WTC11 (cell line): ENCODE results near the gene MAMLD1.

Source experiments
- ATF1 ChIP-seq: sonication (generic); formaldehyde crosslinking; IDR thresholded peaks from 2 replicates; pipeline ENCODE4 v1.8.1; 2023; ENCODE audit warnings: mild to moderate bottlenecking, moderate library complexity, missing genetic modification reagents
- CREB1 ChIP-seq: sonication (generic); formaldehyde crosslinking; IDR thresholded peaks from 2 replicates; pipeline ENCODE4 v1.8.0; 2023; ENCODE audit warnings: mild to moderate bottlenecking, missing genetic modification reagents
- CTCF ChIP-seq: fragments of 200-600 bp; IDR thresholded peaks from 2 replicates; pipeline ENCODE4 v1.8.0; 2022; ENCODE audit warnings: antibody characterized with exemption
- ESRRA ChIP-seq: sonication (generic); formaldehyde crosslinking; IDR thresholded peaks from 2 replicates; pipeline ENCODE4 v1.8.1; 2022; ENCODE audit warnings: mild to moderate bottlenecking, missing genetic modification reagents, borderline replicate concordance
- NR3C1 ChIP-seq: sonication (generic); formaldehyde crosslinking; conservative IDR thresholded peaks from 2 replicates; pipeline ENCODE4 v1.8.1; 2023; ENCODE audit warnings: low read depth, mild to moderate bottlenecking, missing genetic modification reagents
- TCF7 ChIP-seq: sonication (generic); formaldehyde crosslinking; IDR thresholded peaks from 2 replicates; pipeline ENCODE4 v1.8.0; 2022; ENCODE audit warnings: mild to moderate bottlenecking, low read depth, missing genetic modification reagents, moderate library complexity
- TF ChIP-seq, protein P1 (sequence below): sonication (generic); formaldehyde crosslinking; IDR thresholded peaks from 2 replicates; pipeline ENCODE4 v1.8.1; 2022; ENCODE audit warnings: missing genetic modification reagents, borderline replicate concordance
- TF ChIP-seq, protein P2 (sequence below): sonication (generic); formaldehyde crosslinking; IDR thresholded peaks from 2 replicates; pipeline ENCODE4 v1.8.0; 2023; ENCODE audit warnings: missing genetic modification reagents, mild to moderate bottlenecking, borderline replicate concordance

- TF ChIP-seq CTCF (no peak), NR3C1 (CRISPR knock-in tag) (no peak), ESRRA (no peak), ATF1 (CRISPR knock-in tag) (no peak), CREB1 (CRISPR knock-in tag) (no peak), TCF7 (CRISPR knock-in tag) (no peak)
- TF ChIP-seq, protein P1, sequence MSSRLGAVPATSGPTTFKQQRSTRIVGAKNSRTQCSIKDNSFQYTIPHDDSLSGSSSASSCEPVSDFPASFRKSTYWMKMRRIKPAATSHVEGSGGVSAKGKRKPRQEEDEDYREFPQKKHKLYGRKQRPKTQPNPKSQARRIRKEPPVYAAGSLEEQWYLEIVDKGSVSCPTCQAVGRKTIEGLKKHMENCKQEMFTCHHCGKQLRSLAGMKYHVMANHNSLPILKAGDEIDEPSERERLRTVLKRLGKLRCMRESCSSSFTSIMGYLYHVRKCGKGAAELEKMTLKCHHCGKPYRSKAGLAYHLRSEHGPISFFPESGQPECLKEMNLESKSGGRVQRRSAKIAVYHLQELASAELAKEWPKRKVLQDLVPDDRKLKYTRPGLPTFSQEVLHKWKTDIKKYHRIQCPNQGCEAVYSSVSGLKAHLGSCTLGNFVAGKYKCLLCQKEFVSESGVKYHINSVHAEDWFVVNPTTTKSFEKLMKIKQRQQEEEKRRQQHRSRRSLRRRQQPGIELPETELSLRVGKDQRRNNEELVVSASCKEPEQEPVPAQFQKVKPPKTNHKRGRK (CRISPR knock-in tag) = no peak
- TF ChIP-seq, protein P2, sequence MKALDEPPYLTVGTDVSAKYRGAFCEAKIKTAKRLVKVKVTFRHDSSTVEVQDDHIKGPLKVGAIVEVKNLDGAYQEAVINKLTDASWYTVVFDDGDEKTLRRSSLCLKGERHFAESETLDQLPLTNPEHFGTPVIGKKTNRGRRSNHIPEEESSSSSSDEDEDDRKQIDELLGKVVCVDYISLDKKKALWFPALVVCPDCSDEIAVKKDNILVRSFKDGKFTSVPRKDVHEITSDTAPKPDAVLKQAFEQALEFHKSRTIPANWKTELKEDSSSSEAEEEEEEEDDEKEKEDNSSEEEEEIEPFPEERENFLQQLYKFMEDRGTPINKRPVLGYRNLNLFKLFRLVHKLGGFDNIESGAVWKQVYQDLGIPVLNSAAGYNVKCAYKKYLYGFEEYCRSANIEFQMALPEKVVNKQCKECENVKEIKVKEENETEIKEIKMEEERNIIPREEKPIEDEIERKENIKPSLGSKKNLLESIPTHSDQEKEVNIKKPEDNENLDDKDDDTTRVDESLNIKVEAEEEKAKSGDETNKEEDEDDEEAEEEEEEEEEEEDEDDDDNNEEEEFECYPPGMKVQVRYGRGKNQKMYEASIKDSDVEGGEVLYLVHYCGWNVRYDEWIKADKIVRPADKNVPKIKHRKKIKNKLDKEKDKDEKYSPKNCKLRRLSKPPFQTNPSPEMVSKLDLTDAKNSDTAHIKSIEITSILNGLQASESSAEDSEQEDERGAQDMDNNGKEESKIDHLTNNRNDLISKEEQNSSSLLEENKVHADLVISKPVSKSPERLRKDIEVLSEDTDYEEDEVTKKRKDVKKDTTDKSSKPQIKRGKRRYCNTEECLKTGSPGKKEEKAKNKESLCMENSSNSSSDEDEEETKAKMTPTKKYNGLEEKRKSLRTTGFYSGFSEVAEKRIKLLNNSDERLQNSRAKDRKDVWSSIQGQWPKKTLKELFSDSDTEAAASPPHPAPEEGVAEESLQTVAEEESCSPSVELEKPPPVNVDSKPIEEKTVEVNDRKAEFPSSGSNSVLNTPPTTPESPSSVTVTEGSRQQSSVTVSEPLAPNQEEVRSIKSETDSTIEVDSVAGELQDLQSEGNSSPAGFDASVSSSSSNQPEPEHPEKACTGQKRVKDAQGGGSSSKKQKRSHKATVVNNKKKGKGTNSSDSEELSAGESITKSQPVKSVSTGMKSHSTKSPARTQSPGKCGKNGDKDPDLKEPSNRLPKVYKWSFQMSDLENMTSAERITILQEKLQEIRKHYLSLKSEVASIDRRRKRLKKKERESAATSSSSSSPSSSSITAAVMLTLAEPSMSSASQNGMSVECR (CRISPR knock-in tag) = no peak
These were observed 112.3 kb downstream of the MAMLD1 start for GRCh38 chrX:150475461-150475860.
